ENCODE results near the gene SCAANT1. TPM values are rescaled to one million over a fixed set of nuclear protein-coding genes. Genes with fewer than 3 reads are reported as not detected.

The SCAANT1 gene
- total and polyA plus RNA-seq, 4 donors = not detected

GRCh38 chr3:63908776-63909175 lies 3.4 kb downstream of the SCAANT1 start:
- Histone ChIP-seq H3K9me3 (ENCODE audit: control insufficient read depth in 4 of 4, low read length in 3 of 4) (no peaks in the 10 kb centered on the region), H3K27ac (ENCODE audit: low read depth in 1 of 2, low read length in 2 of 2) (no peak overlapping the region), H3K36me3 (ENCODE audit: control insufficient read depth in 4 of 4, insufficient read depth in 3 of 4, low read depth in 1 of 4, low read length in 3 of 4) (peaks cover 0 to 4% (median 0%) of the 10 kb centered on the region in 4 donors), H3K27me3 (ENCODE audit: control insufficient read depth in 4 of 4, insufficient read depth in 4 of 4, low read length in 3 of 4) (no peaks in the 10 kb centered on the region), H3K4me3 (ENCODE audit: low read depth in 1 of 3, low read length in 3 of 3) (no peak overlapping the region), H3K4me1 (ENCODE audit: control insufficient read depth in 4 of 4, insufficient read depth in 4 of 4, low read length in 3 of 4) (peaks cover 1 to 21% (median 16%) of the 10 kb centered on the region in 4 donors), H3K9ac (ENCODE audit: low read depth in 1 of 2, low read length in 2 of 2) (no peak overlapping the region)
- no peak for TF ChIP-seq SP1 (IDR thresholded peaks at IDR 0.05)
- TF ChIP-seq TAF1 (conservative IDR thresholded peaks at IDR 0.05) = no peak
- TF ChIP-seq JUND (IDR thresholded peaks at IDR 0.05) = no peak
- no peak for TF ChIP-seq YY1 (IDR thresholded peaks at IDR 0.05)
- TF ChIP-seq GABPA (IDR thresholded peaks at IDR 0.05 in 1 of 2, conservative IDR thresholded peaks at IDR 0.05 in 1 of 2) = no peak
- no peak for TF ChIP-seq RAD21 (IDR thresholded peaks at IDR 0.05)
- TF ChIP-seq FOXA1 (IDR thresholded peaks at IDR 0.05) = no peak
- no peak for TF ChIP-seq HNF4G (IDR thresholded peaks at IDR 0.05)
- no peak for TF ChIP-seq NR2F2 (IDR thresholded peaks at IDR 0.05)
- no peak for TF ChIP-seq MAX (IDR thresholded peaks at IDR 0.05)
- TF ChIP-seq HNF4A (conservative IDR thresholded peaks at IDR 0.05) = no peak
- TF ChIP-seq CTCF (IDR thresholded peaks at IDR 0.05; ENCODE audit: low read depth, low read length, missing input control) = no peak
- no peak for TF ChIP-seq FOXA2 (IDR thresholded peaks at IDR 0.05)
- 96% methylated on average over 1 of the region's 1 CpG for WGBS
- no peak for DNase-seq (ENCODE audit: low spot score)

- peaks cover 1 to 15% (median 10%) of the 10 kb centered on the region in 4 donors for H3K4me1 ChIP-seq (ENCODE audit: control insufficient read depth in 4 of 4, insufficient read depth in 4 of 4, low read length in 3 of 4)
- H3K9me3 ChIP-seq (ENCODE audit: control insufficient read depth in 4 of 4, low read length in 3 of 4) = no peaks in the 10 kb centered on the region
- peak; percentile 18 to 57 for TF ChIP-seq RAD21 (IDR thresholded peaks at IDR 0.05)
- no peak for TF ChIP-seq REST (IDR thresholded peaks at IDR 0.05)
- peak; percentile 19 for TF ChIP-seq CTCF (IDR thresholded peaks at IDR 0.05; ENCODE audit: low read depth, low read length, missing input control)
- no peak overlapping the region for H3K4me3 ChIP-seq (ENCODE audit: low read depth in 1 of 3, low read length in 3 of 3)
- no peak overlapping the region for H3K27ac ChIP-seq (ENCODE audit: low read depth in 1 of 2, low read length in 2 of 2)
- WGBS = 87% methylated on average over 2 of the region's 2 CpGs
- peaks cover 0 to 4% (median 0%) of the 10 kb centered on the region in 4 donors for H3K36me3 ChIP-seq (ENCODE audit: control insufficient read depth in 4 of 4, insufficient read depth in 3 of 4, low read depth in 1 of 4, low read length in 3 of 4)
- H3K9ac ChIP-seq (ENCODE audit: low read depth in 1 of 2, low read length in 2 of 2) = no peak overlapping the region
- no peak for DNase-seq (ENCODE audit: low spot score)
- no peaks in the 10 kb centered on the region for H3K27me3 ChIP-seq (ENCODE audit: control insufficient read depth in 4 of 4, insufficient read depth in 4 of 4, low read length in 3 of 4)
These were observed 4.0 kb downstream of the SCAANT1 start for GRCh38 chr3:63908081-63908736.

All from liver (tissue), 9 donors.